RWPE2 (cell line): Measurements from ENCODE around the gene ZIC4.

Source experiments
- ATAC-seq: fragments of 200-7000 bp; cut with Tn5 transposase; 3 replicates; pipeline ENCODE4 v1.9.1; 2021; ENCODE audit warnings: low read depth
- DNase-seq: peaks from one replicate; pipeline ENCODE4 v3.0.0-alpha.2; 2020; ENCODE audit warnings: low spot score
- H3K27ac ChIP-seq: fragments of 450-650 bp; 2 replicates; pipeline ENCODE4 v1.5.1; 2017; ENCODE audit warnings: mild to moderate bottlenecking; ENCODE audit not compliant: poor library complexity, severe bottlenecking
- H3K27me3 ChIP-seq: fragments of 250-450 bp; sonication (Bioruptor Pico); 2 replicates; pipeline ENCODE4 v1.5.1; 2021; ENCODE audit warnings: mild to moderate bottlenecking, moderate library complexity; ENCODE audit not compliant: insufficient read depth, poor library complexity, severe bottlenecking
- H3K36me3 ChIP-seq: fragments of 250-450 bp; sonication (Bioruptor Pico); 2 replicates; pipeline ENCODE4 v1.5.1; 2020; ENCODE audit warnings: low read depth, mild to moderate bottlenecking, moderate library complexity
- H3K4me1 ChIP-seq: fragments of 250-450 bp; sonication (Bioruptor Pico); 2 replicates; pipeline ENCODE4 v1.5.1; 2021; ENCODE audit warnings: mild to moderate bottlenecking, moderate library complexity; ENCODE audit not compliant: insufficient read depth, poor library complexity, severe bottlenecking
- H3K4me3 ChIP-seq: fragments of 250-450 bp; sonication (Bioruptor Pico); 2 replicates; pipeline ENCODE4 v1.5.1; 2021; ENCODE audit warnings: mild to moderate bottlenecking, moderate library complexity; ENCODE audit not compliant: severe bottlenecking
- H3K9me3 ChIP-seq: fragments of 250-450 bp; sonication (Bioruptor Pico); 2 replicates; pipeline ENCODE4 v1.5.1; 2021; ENCODE audit warnings: mild to moderate bottlenecking, moderate library complexity; ENCODE audit not compliant: severe bottlenecking
- CTCF ChIP-seq: fragments of 450-650 bp; IDR thresholded peaks from one replicate; pipeline ENCODE4 v1.5.1; 2017; ENCODE audit warnings: mild to moderate bottlenecking, moderate library complexity; ENCODE audit not compliant: poor library complexity, severe bottlenecking

ZIC4 gene

GRCh38 chr3:147418371-147418781, 12.0 kb upstream of the ZIC4 start:
- DNase-seq (no peak), ATAC-seq (no peak)
- no peak for TF ChIP-seq CTCF
- H3K27ac ChIP-seq, result no peak overlapping the region
- H3K9me3 ChIP-seq, result no peaks in the 10 kb centered on the region
- no peak overlapping the region for H3K4me3 ChIP-seq
- H3K27me3 ChIP-seq, result peaks cover 99% of the 10 kb centered on the region
- H3K36me3 ChIP-seq, result no peaks in the 10 kb centered on the region
- H3K4me1 ChIP-seq, result no peaks in the 10 kb centered on the region

GRCh38 chr3:147417551-147418295, 11.4 kb upstream of the ZIC4 start:
- ATAC-seq, result no peak
- H3K27ac ChIP-seq, result no peak overlapping the region
- H3K27me3 ChIP-seq, result peaks cover 99% of the 10 kb centered on the region
- H3K36me3 ChIP-seq, result no peaks in the 10 kb centered on the region
- no peak for DNase-seq
- H3K4me1 ChIP-seq, result no peaks in the 10 kb centered on the region
- no peak for TF ChIP-seq CTCF
- no peak overlapping the region for H3K4me3 ChIP-seq
- H3K9me3 ChIP-seq, result no peaks in the 10 kb centered on the region

GRCh38 chr3:147416931-147417330, 10.6 kb upstream of the ZIC4 start:
- no peak for DNase-seq
- no peak overlapping the region for H3K4me3 ChIP-seq
- ATAC-seq, result no peak
- H3K36me3 ChIP-seq, result no peaks in the 10 kb centered on the region
- H3K9me3 ChIP-seq, result no peaks in the 10 kb centered on the region
- H3K27ac ChIP-seq, result no peak overlapping the region
- no peak for TF ChIP-seq CTCF
- H3K4me1 ChIP-seq, result no peaks in the 10 kb centered on the region
- H3K27me3 ChIP-seq, result peaks cover 99% of the 10 kb centered on the region

GRCh38 chr3:147415874-147416273, 9.5 kb upstream of the ZIC4 start:
- no peaks in the 10 kb centered on the region for H3K4me1 ChIP-seq
- no peak for TF ChIP-seq CTCF
- no peak for ATAC-seq
- no peak overlapping the region for H3K27ac ChIP-seq
- no peak overlapping the region for H3K4me3 ChIP-seq
- no peaks in the 10 kb centered on the region for H3K9me3 ChIP-seq
- H3K27me3 ChIP-seq, result peaks cover 99% of the 10 kb centered on the region
- no peaks in the 10 kb centered on the region for H3K36me3 ChIP-seq
- DNase-seq, result no peak

GRCh38 chr3:147415286-147415685, 8.9 kb upstream of the ZIC4 start:
- Histone ChIP-seq H3K27me3 (peaks cover 99% of the 10 kb centered on the region), H3K36me3 (no peaks in the 10 kb centered on the region), H3K4me1 (no peaks in the 10 kb centered on the region), H3K4me3 (no peak overlapping the region), H3K9me3 (peaks cover 2% of the 10 kb centered on the region), H3K27ac (no peak overlapping the region)
- TF ChIP-seq CTCF, result no peak
- ATAC-seq (no peak), DNase-seq (no peak)
